A549 (cell line): ENCODE data around the gene NCLN. TPM values are rescaled to one million over a fixed set of nuclear protein-coding genes. Genes with fewer than 3 reads are reported as not detected.
"Not testable (repeated sequence)": the region's sequence is repeated elsewhere in the genome, so short reads cannot be mapped to it uniquely, and the experiment has no call there.

Source experiments
- ATAC-seq, 2 experiments: fragments of 200-7000 bp in 1 of 2; fragments of >200 bp in 1 of 2; cut with Nextera tagmentation in 1 of 2; cut with Tn5 transposase in 1 of 2; 3 replicates each; pipeline versions ENCODE4 v1.8.0 to v1.9.1; 2018 to 2020; ENCODE audit warnings: mild to moderate bottlenecking in 1 of 2, moderate library complexity in 1 of 2
- CTCF ChIA-PET: fragments of 300-600 bp; sonication (Branson Sonifier 250); formaldehyde crosslinking; extraction: SDS; loops from one replicate; lab custom pipeline; 2021; ENCODE audit warnings: antibody characterized with exemption, inconsistent platforms; lab: Yijun Ruan, JAX
- POLR2A ChIA-PET: fragments of 350-600 bp; formaldehyde crosslinking; extraction: SDS; loops from one replicate; lab custom pipeline; 2021; ENCODE audit warnings: antibody characterized with exemption, inconsistent platforms; lab: Yijun Ruan, JAX
- DNase-seq, 2 experiments: peaks; one replicate each; pipeline versions ENCODE4 v3.0.0 to v3.0.0-alpha.2; 2011 to 2016; ENCODE audit warnings: low read depth in 1 of 2, low spot score in 1 of 2
- FAIRE-seq: peaks from 2 replicates; lab custom pipeline; 2011; peaks lifted over from hg19 to GRCh38; lab: Jason Lieb, UNC
- H3K27ac ChIP-seq, 2 experiments: fragments of >200 bp; sonication (Bioruptor Twin); formaldehyde crosslinking; 3 replicates each; pipeline ENCODE4 v1.5.1; 2016 to 2017
- H3K4me1 ChIP-seq: fragments of >200 bp; sonication (Bioruptor Twin); formaldehyde crosslinking; 3 replicates; pipeline ENCODE4 v1.6.1; 2016
- H3K4me2 ChIP-seq: fragments of >200 bp; sonication (Bioruptor Twin); formaldehyde crosslinking; 3 replicates; pipeline ENCODE4 v1.6.1; 2016
- H3K4me3 ChIP-seq: fragments of >200 bp; sonication (Bioruptor Twin); formaldehyde crosslinking; 3 replicates; pipeline ENCODE4 v1.5.1; 2016
- H3K9me3 ChIP-seq: fragments of >200 bp; sonication (Bioruptor Twin); formaldehyde crosslinking; 3 replicates; pipeline ENCODE4 v1.6.1; 2016
- BCL3 ChIP-seq: fragments of >200 bp; sonication (Bioruptor Twin); formaldehyde crosslinking; IDR thresholded peaks from 3 replicates; pipeline ENCODE4 v1.6.1; 2016
- CEBPB ChIP-seq, 2 experiments: fragments of >200 bp in 1 of 2; sonication (Bioruptor Twin) in 1 of 2; formaldehyde crosslinking in 1 of 2; IDR thresholded peaks; 2 replicates each; pipeline ENCODE4 v1.6.1; 2012 to 2016
- CTCF ChIP-seq: fragments of >200 bp; sonication (Bioruptor Twin); formaldehyde crosslinking; IDR thresholded peaks from 3 replicates; pipeline ENCODE4 v1.5.1; 2016
- EP300 ChIP-seq, 2 experiments: fragments of >200 bp; sonication (Bioruptor Twin); formaldehyde crosslinking; IDR thresholded peaks; 2 replicates in 1 of 2; 3 replicates in 1 of 2; pipeline ENCODE4 v1.6.1; 2016 to 2017
- FOSB ChIP-seq: fragments of 250-450 bp; sonication (Bioruptor Pico); IDR thresholded peaks from 2 replicates; pipeline ENCODE4 v1.5.0; 2020; ENCODE audit warnings: mild to moderate bottlenecking, moderate library complexity
- HMGXB4 ChIP-seq: fragments of 250-450 bp; sonication (Bioruptor Pico); IDR thresholded peaks from 2 replicates; pipeline ENCODE4 v1.5.0; 2021; ENCODE audit warnings: mild to moderate bottlenecking, moderate library complexity, borderline replicate concordance
- HOXB13 ChIP-seq: fragments of 250-450 bp; sonication (Bioruptor Pico); IDR thresholded peaks from 2 replicates; pipeline ENCODE4 v1.5.0; 2020; ENCODE audit warnings: low read depth, mild to moderate bottlenecking, moderate library complexity
- JUN ChIP-seq, 2 experiments: fragments of >200 bp; sonication (Bioruptor Twin); formaldehyde crosslinking; IDR thresholded peaks; 2 replicates in 1 of 2; 3 replicates in 1 of 2; pipeline ENCODE4 v1.6.1; 2016 to 2017
- JUNB ChIP-seq: fragments of >200 bp; sonication (Bioruptor Twin); formaldehyde crosslinking; IDR thresholded peaks from 2 replicates; pipeline ENCODE4 v1.6.1; 2016
- KDM1A ChIP-seq: fragments of 200-600 bp; sonication (generic); IDR thresholded peaks from 2 replicates; pipeline ENCODE4 v1.6.1; 2016; ENCODE audit warnings: low read depth, mild to moderate bottlenecking
- POLR2A ChIP-seq: IDR thresholded peaks from 2 replicates; pipeline ENCODE4 v1.6.1; 2012; ENCODE audit warnings: mild to moderate bottlenecking, low read length
- POLR2AphosphoS2 ChIP-seq: conservative IDR thresholded peaks from 2 replicates; pipeline ENCODE4 v1.6.1; 2012; ENCODE audit warnings: low read length, improper control_type of control experiment, inconsistent platforms
- RARB ChIP-seq: fragments of 250-450 bp; sonication (Bioruptor Pico); IDR thresholded peaks from 2 replicates; pipeline ENCODE4 v1.8.0; 2021; ENCODE audit warnings: mild to moderate bottlenecking, moderate library complexity
- ZNF302 ChIP-seq: fragments of 250-450 bp; sonication (Bioruptor Pico); IDR thresholded peaks from 2 replicates; pipeline ENCODE4 v1.9.0; 2021; ENCODE audit warnings: inconsistent platforms, mild to moderate bottlenecking, moderate library complexity
- ZSCAN20 ChIP-seq: fragments of 250-450 bp; sonication (Bioruptor Pico); IDR thresholded peaks from 2 replicates; pipeline ENCODE4 v1.8.0; 2022; ENCODE audit warnings: mild to moderate bottlenecking, moderate library complexity
- WGBS: methylation state at CpG from one replicate; pipeline ENCODE4 v1.1.6; 2017; ENCODE audit errors: missing lambda C conversion rate; 5-methylcytosine and 5-hydroxymethylcytosine counted together
- polyA plus RNA-seq, 4 experiments: library from polyadenylated mRNA; depleted of rRNA in 3 of 4; stranded (reverse); fragments of >200 nt; fragmentation: RNase III in 1 of 4; extraction: RNeasy Plus Mini Kit Qiagen cat#74134 plus additional on column Dnase treatment in 1 of 4; gene quantifications; 2 replicates in 3 of 4; 3 replicates in 1 of 4; pipeline ENCODE4 v1.2.3, GENCODE V29; 2011 to 2017

NCLN gene
- polyA plus RNA-seq, 2 of the 4 experiments (the other 2 are of a cell fraction): 22.8 to 58.5 TPM

- ChIA-PET CTCF (interaction anchor here (0.7 to 1.2 kb wide), 4 partner anchors 22 to 283 kb away, joined by 3 to 4 read pairs (median 3); no protein-coding TSS in a partner anchor), POLR2A (no interaction called here)
- 92% methylated on average over 4 of the region's 14 CpGs for WGBS
- Histone ChIP-seq H3K4me3 (no peak overlapping the region), H3K4me1 (no peaks in the 10 kb centered on the region), H3K9me3 (no peaks in the 10 kb centered on the region), H3K4me2 (no peak overlapping the region), H3K27ac (no peak overlapping the region)
- ATAC-seq: no peak
- TF ChIP-seq ZSCAN20 (CRISPR knock-in tag) (no peak), HMGXB4 (no peak), ZNF302 (CRISPR knock-in tag) (no peak), HOXB13 (no peak), CTCF (no peak), FOSB (CRISPR knock-in tag) (no peak), JUNB (no peak), POLR2AphosphoS2 (no peak), BCL3 (no peak), RARB (no peak), POLR2A (no peak), KDM1A (no peak), JUN (IDR thresholded peaks at IDR 0.05) (no peak)
- no peak for FAIRE-seq
- DNase-seq: no peak
These were observed 16.2 kb downstream of the NCLN start for GRCh38 chr19:3201911-3202310.

GRCh38 chr19:3202346-3202745 lies 16.6 kb downstream of the NCLN start:
- no peak for ATAC-seq
- no peak for FAIRE-seq
- Histone ChIP-seq H3K4me1 (no peaks in the 10 kb centered on the region), H3K4me2 (no peak overlapping the region), H3K9me3 (no peaks in the 10 kb centered on the region), H3K27ac (no peak overlapping the region)
- 79% methylated on average over 10 of the region's 12 CpGs for WGBS
- POLR2A ChIA-PET: no interaction called here
- TF ChIP-seq CEBPB (IDR thresholded peaks at IDR 0.05): no peak
- no peak for TF ChIP-seq EP300 (IDR thresholded peaks at IDR 0.05)
- TF ChIP-seq, all 56 proteins: peak for 0
- CTCF ChIA-PET: interaction anchor here (0.6 to 1.2 kb wide), 4 partner anchors 22 to 453 kb away, joined by 3 to 4 read pairs (median 4); partner anchors contain the start of gene CELF5
- no peak overlapping the region for H3K4me3 ChIP-seq
- DNase-seq: no peak

GRCh38 chr19:3202895-3203294 lies 17.2 kb downstream of the NCLN start:
- DNase-seq, H3K4me2 ChIP-seq, POLR2A ChIA-PET, FAIRE-seq, H3K9me3 ChIP-seq, H3K4me3 ChIP-seq, H3K4me1 ChIP-seq, ATAC-seq, H3K27ac ChIP-seq: not testable (repeated sequence)
- CTCF ChIA-PET: interaction anchor here (0.6 to 1.2 kb wide), 4 partner anchors 21 to 453 kb away, joined by 3 to 4 read pairs (median 4); partner anchors contain the start of gene CELF5
- WGBS: 94% methylated on average over 7 of the region's 7 CpGs
